RWPE1 (cell line): ENCODE results near the gene KPTN.

ENCODE experiments used
- CTCF ChIA-PET: fragments of 350-600 bp; sonication (Branson Sonifier 250); formaldehyde crosslinking; extraction: SDS; loops from one replicate; lab custom pipeline; 2021; lab: Yijun Ruan, JAX
- POLR2A ChIA-PET: fragments of 400-600 bp; formaldehyde crosslinking; extraction: SDS; loops from one replicate; lab custom pipeline; 2020; ENCODE audit warnings: antibody characterized with exemption; ENCODE audit not compliant: low non-redundant PET; lab: Yijun Ruan, JAX
- DNase-seq: peaks from one replicate; pipeline ENCODE4 v3.0.0; 2012; ENCODE audit warnings: low spot score
- H3K27ac ChIP-seq: fragments of 450-650 bp; 2 replicates; pipeline ENCODE4 v1.5.1; 2017
- CTCF ChIP-seq: fragments of 450-650 bp; conservative IDR thresholded peaks from 2 replicates; pipeline ENCODE4 v1.5.1; 2017; ENCODE audit warnings: low read depth, mild to moderate bottlenecking

The KPTN gene

GRCh38 chr19:47509973-47510372 is 26.0 kb upstream of the KPTN start:
- no peak for TF ChIP-seq CTCF
- peak; percentile 54 for DNase-seq
- H3K27ac ChIP-seq = peak overlapping the region; percentile 96
- ChIA-PET POLR2A (interaction anchor here (0.5 kb wide), 1 partner anchor 88 kb away, joined by 3 read pairs; no protein-coding TSS in a partner anchor), CTCF (interaction anchor here (0.6 to 0.9 kb wide), 2 partner anchors 26 to 153 kb away, joined by 3 to 7 read pairs; partner anchors contain the start of gene KPTN)

- peak overlapping the region; percentile 96 for H3K27ac ChIP-seq
- no peak for DNase-seq
- no peak for TF ChIP-seq CTCF
- ChIA-PET CTCF (interaction anchor here (0.9 kb wide), 2 partner anchors 26 to 36 kb away, joined by 3 to 7 read pairs; partner anchors contain the start of gene KPTN), POLR2A (interaction anchor here (0.5 kb wide), 1 partner anchor 89 kb away, joined by 3 read pairs; no protein-coding TSS in a partner anchor)
Observed at GRCh38 chr19:47509170-47509847, 25.3 kb upstream of the KPTN start.

- H3K27ac ChIP-seq = peak overlapping the region; percentile 96
- POLR2A ChIA-PET = no interaction called here
- no peak for DNase-seq
- CTCF ChIA-PET = interaction anchor here (0.9 to 1.5 kb wide), 2 partner anchors 37 to 190 kb away, joined by 3 to 5 read pairs; no protein-coding TSS in a partner anchor
- no peak for TF ChIP-seq CTCF
Observed at GRCh38 chr19:47508721-47509120, 24.7 kb upstream of the KPTN start.

GRCh38 chr19:47507924-47508553 is 24.0 kb upstream of the KPTN start:
- ChIA-PET CTCF (interaction anchor here (0.6 to 1.5 kb wide), 2 partner anchors 11 to 190 kb away, joined by 3 to 5 read pairs; no protein-coding TSS in a partner anchor), POLR2A (no interaction called here)
- H3K27ac ChIP-seq = peak overlapping the region; percentile 96
- no peak for TF ChIP-seq CTCF
- no peak for DNase-seq

- TF ChIP-seq CTCF = no peak
- POLR2A ChIA-PET = no interaction called here
- CTCF ChIA-PET = interaction anchor here (0.6 to 1.5 kb wide), 3 partner anchors 12 to 191 kb away, joined by 3 to 5 read pairs (median 4); no protein-coding TSS in a partner anchor
- no peak for DNase-seq
- H3K27ac ChIP-seq = peak overlapping the region; percentile 96
Observed at GRCh38 chr19:47507012-47507411, 23.0 kb upstream of the KPTN start.

- POLR2A ChIA-PET = no interaction called here
- CTCF ChIA-PET = no interaction called here
- H3K27ac ChIP-seq = peak overlapping the region; percentile 96
- TF ChIP-seq CTCF = no peak
- no peak for DNase-seq
Observed at GRCh38 chr19:47506459-47506858, 22.4 kb upstream of the KPTN start.
